GM10248 (cell line): ENCODE measurements around the gene CYTH4.

Experiments
- CTCF ChIA-PET: fragments of 300-600 bp; sonication (Branson Sonifier 250); formaldehyde crosslinking; extraction: SDS; loops from one replicate; lab custom pipeline; 2021; ENCODE audit warnings: antibody characterized with exemption; lab: Yijun Ruan, JAX
- POLR2A ChIA-PET: fragments of 350-650 bp; sonication (Branson Sonifier 250); formaldehyde crosslinking; extraction: SDS; loops from one replicate; lab custom pipeline; 2020; ENCODE audit warnings: antibody characterized with exemption; lab: Yijun Ruan, JAX
- DNase-seq: peaks from one replicate; pipeline ENCODE4 v3.0.0; 2012; ENCODE audit errors: extremely low spot score
- CTCF ChIP-seq: IDR thresholded peaks from 2 replicates; pipeline ENCODE4 v1.5.1; 2012; ENCODE audit warnings: mild to moderate bottlenecking, low read depth; ENCODE audit errors: extremely low read depth, missing control alignments, control extremely low read depth

The CYTH4 gene

GRCh38 chr22:37335806-37336199 is 53.5 kb downstream of the CYTH4 start:
- POLR2A ChIA-PET: no interaction called here
- CTCF ChIA-PET: interaction anchor here (1.2 to 1.3 kb wide), 2 partner anchors 81 to 93 kb away, joined by 3 to 4 read pairs; no protein-coding TSS in a partner anchor
- no peak for TF ChIP-seq CTCF
- no peak for DNase-seq

- CTCF ChIA-PET: interaction anchor here (1.2 to 1.3 kb wide), 2 partner anchors 81 to 92 kb away, joined by 3 to 4 read pairs; no protein-coding TSS in a partner anchor
- TF ChIP-seq CTCF: no peak
- POLR2A ChIA-PET: interaction anchor here (0.6 kb wide), 1 partner anchor 297 kb away, joined by 3 read pairs; no protein-coding TSS in a partner anchor
- DNase-seq: no peak
Measured at GRCh38 chr22:37336579-37336978, 54.3 kb downstream of the CYTH4 start.

GRCh38 chr22:37337204-37337943 is 55.1 kb downstream of the CYTH4 start:
- CTCF ChIA-PET: interaction anchor here (1.0 to 1.8 kb wide), 2 partner anchors 21 to 135 kb away, joined by 3 to 5 read pairs; no protein-coding TSS in a partner anchor
- POLR2A ChIA-PET: interaction anchor here (0.6 kb wide), 1 partner anchor 296 kb away, joined by 3 read pairs; no protein-coding TSS in a partner anchor
- no peak for DNase-seq
- TF ChIP-seq CTCF: no peak

- no peak for DNase-seq
- POLR2A ChIA-PET: no interaction called here
Measured at GRCh38 chr22:37338539-37339246, 56.4 kb downstream of the CYTH4 start.

GRCh38 chr22:37340331-37341262 is 58.3 kb downstream of the CYTH4 start:
- no peak for DNase-seq
- ChIA-PET POLR2A (no interaction called here), CTCF (interaction anchor here (1.1 to 2.3 kb wide), 2 partner anchors 24 to 88 kb away, joined by 3 to 6 read pairs; no protein-coding TSS in a partner anchor)
- no peak for TF ChIP-seq CTCF

More at GRCh38 chr22:37338539-37339246, 56.4 kb downstream of the CYTH4 start:
- no peak for TF ChIP-seq CTCF
- CTCF ChIA-PET: interaction anchor here (1.0 to 1.8 kb wide), 2 partner anchors 23 to 78 kb away, joined by 3 to 5 read pairs; no protein-coding TSS in a partner anchor

GRCh38 chr22:37342065-37342464 is 59.8 kb downstream of the CYTH4 start:
- no peak for TF ChIP-seq CTCF
- no peak for DNase-seq
- POLR2A ChIA-PET: no interaction called here
- CTCF ChIA-PET: no interaction called here
